PFSK-1 (cell line): ENCODE results near the gene BTBD16.

Experiments
- FOXP2 ChIP-seq: optimal IDR thresholded peaks from 2 replicates; pipeline ENCODE3; 2011; ENCODE audit warnings: borderline replicate concordance, control low read depth, inconsistent platforms; ENCODE audit not compliant: insufficient read depth; ENCODE audit errors: extremely low read length, extremely low read depth
- POLR2AphosphoS5 ChIP-seq: IDR thresholded peaks from 2 replicates; pipeline ENCODE4 v1.6.1; 2012; ENCODE audit warnings: low read depth, mild to moderate bottlenecking, control low read depth, low read length, moderate library complexity
- SIN3A ChIP-seq: IDR thresholded peaks from 2 replicates; pipeline ENCODE4 v1.6.1; 2012; ENCODE audit warnings: mild to moderate bottlenecking, low read length, moderate library complexity, borderline replicate concordance; ENCODE audit not compliant: insufficient read depth
- TAF1 ChIP-seq: IDR thresholded peaks from 2 replicates; pipeline ENCODE4 v1.6.1; 2012; ENCODE audit warnings: low read length, control low read depth, borderline replicate concordance; ENCODE audit not compliant: insufficient read depth
- TF ChIP-seq, protein P1 (sequence below), 2 experiments: IDR thresholded peaks; 2 replicates each; pipeline versions ENCODE4 v1.6.1 to v1.8.0; 2011 to 2012; ENCODE audit warnings: low read depth in 2 of 2, low read length in 2 of 2, control low read depth in 1 of 2, inconsistent platforms in 1 of 2, mild to moderate bottlenecking in 1 of 2, moderate library complexity in 1 of 2; ENCODE audit not compliant: insufficient read depth in 1 of 2

Gene BTBD16

DNA sequence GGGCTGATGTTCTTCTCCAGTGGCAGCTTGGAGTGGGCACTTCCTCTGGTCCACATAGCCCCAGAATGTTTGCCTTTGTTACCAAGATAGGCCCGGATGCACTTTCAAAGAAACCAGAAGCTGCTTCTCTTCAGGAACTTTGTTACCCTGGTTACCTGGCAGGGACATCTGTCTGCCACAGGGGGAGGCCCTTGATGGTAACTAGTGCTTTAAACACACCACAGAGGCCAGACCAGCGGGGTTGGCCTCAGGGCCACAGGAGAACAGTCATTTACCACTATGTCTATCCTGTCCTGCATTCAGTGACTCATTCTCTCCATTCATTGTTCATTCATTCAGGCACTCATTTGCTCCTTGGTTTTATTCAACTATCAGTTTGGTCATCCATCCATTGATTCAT, 91.5 kb downstream of the BTBD16 start:
- TF ChIP-seq, protein P1, sequence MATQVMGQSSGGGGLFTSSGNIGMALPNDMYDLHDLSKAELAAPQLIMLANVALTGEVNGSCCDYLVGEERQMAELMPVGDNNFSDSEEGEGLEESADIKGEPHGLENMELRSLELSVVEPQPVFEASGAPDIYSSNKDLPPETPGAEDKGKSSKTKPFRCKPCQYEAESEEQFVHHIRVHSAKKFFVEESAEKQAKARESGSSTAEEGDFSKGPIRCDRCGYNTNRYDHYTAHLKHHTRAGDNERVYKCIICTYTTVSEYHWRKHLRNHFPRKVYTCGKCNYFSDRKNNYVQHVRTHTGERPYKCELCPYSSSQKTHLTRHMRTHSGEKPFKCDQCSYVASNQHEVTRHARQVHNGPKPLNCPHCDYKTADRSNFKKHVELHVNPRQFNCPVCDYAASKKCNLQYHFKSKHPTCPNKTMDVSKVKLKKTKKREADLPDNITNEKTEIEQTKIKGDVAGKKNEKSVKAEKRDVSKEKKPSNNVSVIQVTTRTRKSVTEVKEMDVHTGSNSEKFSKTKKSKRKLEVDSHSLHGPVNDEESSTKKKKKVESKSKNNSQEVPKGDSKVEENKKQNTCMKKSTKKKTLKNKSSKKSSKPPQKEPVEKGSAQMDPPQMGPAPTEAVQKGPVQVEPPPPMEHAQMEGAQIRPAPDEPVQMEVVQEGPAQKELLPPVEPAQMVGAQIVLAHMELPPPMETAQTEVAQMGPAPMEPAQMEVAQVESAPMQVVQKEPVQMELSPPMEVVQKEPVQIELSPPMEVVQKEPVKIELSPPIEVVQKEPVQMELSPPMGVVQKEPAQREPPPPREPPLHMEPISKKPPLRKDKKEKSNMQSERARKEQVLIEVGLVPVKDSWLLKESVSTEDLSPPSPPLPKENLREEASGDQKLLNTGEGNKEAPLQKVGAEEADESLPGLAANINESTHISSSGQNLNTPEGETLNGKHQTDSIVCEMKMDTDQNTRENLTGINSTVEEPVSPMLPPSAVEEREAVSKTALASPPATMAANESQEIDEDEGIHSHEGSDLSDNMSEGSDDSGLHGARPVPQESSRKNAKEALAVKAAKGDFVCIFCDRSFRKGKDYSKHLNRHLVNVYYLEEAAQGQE (IDR thresholded peaks at IDR 0.05; ENCODE audit: insufficient read depth in 1 of 2, low read depth in 2 of 2, low read length in 2 of 2): no peak
- TF ChIP-seq TAF1 (no peak), FOXP2 (no peak), SIN3A (no peak), POLR2AphosphoS5 (no peak)

DNA sequence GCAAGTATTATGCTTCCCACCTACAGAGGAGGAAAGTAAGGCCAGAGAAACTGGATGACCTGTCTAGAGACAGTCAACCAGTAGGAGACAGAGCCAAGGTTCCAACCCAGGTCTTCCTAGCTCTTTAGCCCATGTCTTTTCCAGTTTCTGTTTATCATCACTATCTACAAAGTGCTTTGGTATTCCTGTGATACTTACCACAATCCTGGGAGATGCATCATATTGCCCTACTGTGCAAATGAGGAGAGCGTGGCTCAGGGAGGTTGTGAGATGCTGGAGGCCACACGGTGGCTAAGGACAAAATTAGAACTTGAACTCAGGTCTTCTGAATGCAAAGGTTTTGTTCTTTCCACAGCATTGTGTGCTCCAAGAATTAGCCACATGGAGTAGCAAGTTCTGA, 92.2 kb downstream of the BTBD16 start:
- no peak for TF ChIP-seq POLR2AphosphoS5
- TF ChIP-seq SIN3A: no peak
- TF ChIP-seq, protein P1 (IDR thresholded peaks at IDR 0.05; ENCODE audit: insufficient read depth in 1 of 2, low read depth in 2 of 2, low read length in 2 of 2): no peak
- TF ChIP-seq FOXP2: no peak
- TF ChIP-seq TAF1: no peak

DNA sequence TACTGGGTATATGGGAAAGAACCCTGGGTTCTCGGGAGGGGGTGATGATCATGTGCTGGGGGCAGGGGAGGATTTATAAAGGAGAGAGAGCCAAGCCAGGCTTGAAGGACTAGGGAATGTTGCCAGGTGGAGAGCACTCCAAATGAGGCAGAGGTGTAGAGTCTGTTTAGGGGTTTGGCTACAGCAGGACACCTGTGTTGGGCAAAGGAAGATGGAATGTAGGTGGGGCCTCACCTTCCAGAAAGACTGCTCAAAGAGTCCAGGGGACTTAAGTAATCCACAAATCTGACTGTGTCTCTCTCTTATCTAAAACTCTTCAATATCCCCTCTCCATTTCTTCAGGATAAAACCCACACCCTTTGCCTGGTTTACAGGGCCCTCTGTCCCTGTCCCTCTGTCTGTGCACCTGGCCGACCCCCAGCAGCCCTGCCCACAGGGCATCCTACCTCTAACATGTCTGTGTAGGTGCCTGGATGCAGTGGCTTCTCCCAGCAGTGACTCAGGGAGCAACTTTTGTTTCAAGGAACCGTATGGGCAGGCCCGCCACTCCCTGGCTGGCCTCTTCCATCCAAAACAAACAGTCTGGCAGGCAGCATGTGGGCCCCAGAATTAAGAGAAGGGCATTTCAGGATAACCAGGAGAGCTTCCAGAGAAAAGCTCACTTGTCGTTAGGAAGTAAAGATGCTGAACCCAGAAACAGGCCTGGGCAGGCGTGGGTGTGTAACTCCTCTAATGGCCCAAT, 92.8 kb downstream of the BTBD16 start:
- TF ChIP-seq TAF1: no peak
- TF ChIP-seq SIN3A: no peak
- no peak for TF ChIP-seq POLR2AphosphoS5

DNA sequence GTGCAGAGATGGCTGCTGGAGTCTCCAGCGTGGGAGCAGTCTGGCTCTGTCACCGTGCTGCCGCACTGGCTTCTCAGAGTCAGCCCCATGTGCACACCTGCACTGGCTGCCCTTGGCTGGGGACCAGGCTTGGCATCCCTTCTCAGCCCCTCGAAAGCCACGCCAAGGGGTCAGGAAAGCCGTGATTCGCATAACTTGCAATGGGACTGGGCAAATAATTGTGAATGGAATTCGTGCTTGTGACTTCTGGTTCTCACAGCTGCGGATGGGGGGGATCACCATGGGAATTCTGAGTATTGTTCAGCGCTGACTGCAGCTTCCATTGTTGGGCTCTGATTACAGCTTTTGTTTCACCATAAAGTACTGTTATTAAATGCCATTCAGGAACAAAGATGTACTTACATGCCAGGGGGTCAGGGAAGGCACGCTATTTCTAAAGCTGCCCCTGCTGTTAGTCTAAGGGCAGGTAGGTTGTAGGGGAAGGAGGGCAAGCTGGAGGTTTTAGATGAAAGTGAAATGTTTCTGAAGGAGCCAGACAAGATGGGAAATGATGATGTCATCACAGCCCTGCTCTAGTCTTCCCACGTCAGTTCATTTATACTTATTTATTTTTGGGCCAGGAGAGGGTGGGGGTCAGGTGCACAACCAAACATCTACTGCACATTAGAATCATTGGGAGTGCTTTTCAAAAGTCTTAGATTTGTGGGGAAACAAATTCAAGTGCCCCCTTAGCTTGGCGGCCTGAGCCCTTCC, 97.6 kb downstream of the BTBD16 start:
- TF ChIP-seq POLR2AphosphoS5: no peak
- TF ChIP-seq, protein P1 (IDR thresholded peaks at IDR 0.05; ENCODE audit: insufficient read depth in 1 of 2, low read depth in 2 of 2, low read length in 2 of 2): no peak
- TF ChIP-seq FOXP2: no peak
- no peak for TF ChIP-seq TAF1
- no peak for TF ChIP-seq SIN3A

DNA sequence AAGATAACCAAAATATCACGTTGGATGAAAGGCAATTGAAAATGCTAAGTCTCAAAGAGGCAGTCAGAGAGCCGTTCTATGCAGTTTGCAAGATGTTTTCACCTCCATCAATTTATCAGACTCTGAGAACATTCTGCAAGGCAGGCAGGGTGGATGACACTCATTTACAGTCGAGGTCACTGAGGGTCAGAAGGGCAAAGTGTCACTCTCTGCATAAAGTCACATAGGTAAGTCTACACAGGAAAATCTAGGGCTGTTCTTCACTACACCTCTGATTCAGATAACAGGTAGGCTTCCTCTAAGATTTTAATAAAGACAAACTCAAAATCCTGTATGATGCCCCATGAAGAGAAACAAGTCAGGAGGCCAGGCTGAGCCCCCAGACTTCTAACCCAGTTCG, 102.0 kb downstream of the BTBD16 start:
- TF ChIP-seq POLR2AphosphoS5 (no peak), FOXP2 (no peak)

DNA sequence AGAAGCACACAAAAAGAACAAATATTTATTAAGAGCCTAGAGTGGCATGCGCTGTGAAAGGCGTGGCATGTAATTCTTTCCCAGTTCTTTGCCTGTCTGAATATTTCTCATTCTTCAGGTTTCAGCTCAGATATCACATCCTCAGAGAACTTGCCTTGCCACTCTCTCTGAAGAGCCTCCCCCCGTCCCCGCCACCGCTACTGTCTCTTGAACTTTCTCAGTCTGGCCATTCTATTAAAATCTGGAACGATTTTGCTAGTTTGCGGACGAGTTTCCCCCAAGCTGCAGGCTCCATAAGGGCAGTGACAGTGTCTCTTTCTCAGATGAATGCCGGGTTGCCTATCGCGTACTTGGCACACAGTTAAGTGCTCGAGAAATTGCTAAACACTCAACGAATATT, 102.6 kb downstream of the BTBD16 start:
- TF ChIP-seq FOXP2: no peak
- TF ChIP-seq SIN3A: no peak
- TF ChIP-seq TAF1: no peak
- TF ChIP-seq POLR2AphosphoS5: no peak
- TF ChIP-seq, protein P1 (IDR thresholded peaks at IDR 0.05; ENCODE audit: insufficient read depth in 1 of 2, low read depth in 2 of 2, low read length in 2 of 2): no peak
